Lower leg skin (tissue), 4 donors: ENCODE measurements around the gene PCDHGB7. TPM values are rescaled to one million over a fixed set of nuclear protein-coding genes. Genes with fewer than 3 reads are reported as not detected.
"Not testable (repeated sequence)": the region's sequence is repeated elsewhere in the genome, so short reads cannot be mapped to it uniquely, and the experiment has no call there.

ENCODE experiments used
- DNase-seq, 2 donors: peaks; one replicate each; pipeline ENCODE4 v3.0.0-alpha.2; 2019; ENCODE audit warnings: low spot score in 2 of 2
- H3K4me3 ChIP-seq: fragments of 200-600 bp; sonication (generic); 2 replicates; pipeline ENCODE4 v1.5.1; 2017; ENCODE audit warnings: mild to moderate bottlenecking, low read depth; ENCODE audit not compliant: poor library complexity, severe bottlenecking
- POLR2A ChIP-seq, 2 donors: fragments of 450-650 bp; IDR thresholded peaks; one replicate each; pipeline ENCODE4 v1.6.1; 2016 to 2017; ENCODE audit warnings: antibody characterized with exemption in 2 of 2, mild to moderate bottlenecking in 1 of 2, moderate library complexity in 1 of 2
- WGBS, 2 donors: methylation state at CpG; one replicate each; pipeline ENCODE4 v1.1.5; 2018; 5-methylcytosine and 5-hydroxymethylcytosine counted together
- intact Hi-C: fragments of 100-400 bp; cut with DNase I; formaldehyde crosslinking; loops from one replicate; pipeline ENCODE4 v1.15.0; 2023; ENCODE audit warnings: low total_unique reads
- total RNA-seq, 4 donors: library from RNA; depleted of rRNA; stranded (reverse); fragments of >200 nt; gene quantifications; one replicate each; pipeline ENCODE4 v1.1.0, GENCODE V29; 2016
- TF ChIP-seq, protein P1 (sequence below), 3 donors: fragments of 450-650 bp; IDR thresholded peaks; one replicate each; pipeline ENCODE4 v1.5.1; 2016; ENCODE audit warnings: antibody characterized with exemption in 3 of 3, mild to moderate bottlenecking in 3 of 3, moderate library complexity in 2 of 3

Gene PCDHGB7
- total RNA-seq, 4 donors from 2014 or later, result 8.0 to 11.3 (median 10.1) TPM

DNA sequence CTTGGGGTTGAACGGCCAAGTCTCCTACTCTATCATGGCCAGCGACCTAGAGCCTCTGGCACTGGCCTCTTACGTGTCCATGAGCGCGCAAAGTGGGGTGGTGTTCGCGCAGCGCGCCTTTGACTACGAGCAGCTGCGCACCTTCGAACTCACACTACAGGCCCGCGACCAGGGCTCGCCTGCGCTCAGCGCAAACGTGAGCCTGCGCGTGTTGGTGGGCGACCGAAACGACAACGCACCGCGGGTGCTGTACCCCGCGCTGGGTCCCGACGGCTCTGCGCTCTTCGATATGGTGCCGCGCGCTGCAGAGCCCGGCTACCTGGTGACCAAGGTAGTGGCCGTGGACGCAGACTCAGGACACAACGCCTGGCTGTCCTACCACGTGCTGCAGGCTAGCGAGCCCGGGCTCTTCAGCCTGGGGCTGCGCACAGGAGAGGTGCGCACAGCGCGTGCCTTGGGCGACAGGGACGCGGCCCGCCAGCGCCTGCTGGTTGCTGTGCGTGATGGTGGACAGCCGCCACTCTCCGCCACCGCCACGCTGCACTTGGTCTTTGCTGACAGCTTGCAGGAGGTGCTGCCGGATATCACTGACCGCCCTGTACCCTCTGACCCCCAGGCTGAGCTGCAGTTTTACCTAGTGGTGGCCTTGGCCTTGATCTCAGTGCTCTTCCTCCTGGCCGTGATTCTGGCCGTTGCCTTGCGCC is 17.8 kb upstream of the PCDHGB7 start:
- no peak for TF ChIP-seq POLR2A (IDR thresholded peaks at IDR 0.05)
- TF ChIP-seq, protein P1, sequence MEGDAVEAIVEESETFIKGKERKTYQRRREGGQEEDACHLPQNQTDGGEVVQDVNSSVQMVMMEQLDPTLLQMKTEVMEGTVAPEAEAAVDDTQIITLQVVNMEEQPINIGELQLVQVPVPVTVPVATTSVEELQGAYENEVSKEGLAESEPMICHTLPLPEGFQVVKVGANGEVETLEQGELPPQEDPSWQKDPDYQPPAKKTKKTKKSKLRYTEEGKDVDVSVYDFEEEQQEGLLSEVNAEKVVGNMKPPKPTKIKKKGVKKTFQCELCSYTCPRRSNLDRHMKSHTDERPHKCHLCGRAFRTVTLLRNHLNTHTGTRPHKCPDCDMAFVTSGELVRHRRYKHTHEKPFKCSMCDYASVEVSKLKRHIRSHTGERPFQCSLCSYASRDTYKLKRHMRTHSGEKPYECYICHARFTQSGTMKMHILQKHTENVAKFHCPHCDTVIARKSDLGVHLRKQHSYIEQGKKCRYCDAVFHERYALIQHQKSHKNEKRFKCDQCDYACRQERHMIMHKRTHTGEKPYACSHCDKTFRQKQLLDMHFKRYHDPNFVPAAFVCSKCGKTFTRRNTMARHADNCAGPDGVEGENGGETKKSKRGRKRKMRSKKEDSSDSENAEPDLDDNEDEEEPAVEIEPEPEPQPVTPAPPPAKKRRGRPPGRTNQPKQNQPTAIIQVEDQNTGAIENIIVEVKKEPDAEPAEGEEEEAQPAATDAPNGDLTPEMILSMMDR (IDR thresholded peaks at IDR 0.05), result no peak
- 31 to 33% methylated on average over 23 to 41 of the region's 61 CpGs for WGBS, 2 donors
- no peak overlapping the region for H3K4me3 ChIP-seq
- no peak for DNase-seq
- intact Hi-C loops, result no loop called here

DNA sequence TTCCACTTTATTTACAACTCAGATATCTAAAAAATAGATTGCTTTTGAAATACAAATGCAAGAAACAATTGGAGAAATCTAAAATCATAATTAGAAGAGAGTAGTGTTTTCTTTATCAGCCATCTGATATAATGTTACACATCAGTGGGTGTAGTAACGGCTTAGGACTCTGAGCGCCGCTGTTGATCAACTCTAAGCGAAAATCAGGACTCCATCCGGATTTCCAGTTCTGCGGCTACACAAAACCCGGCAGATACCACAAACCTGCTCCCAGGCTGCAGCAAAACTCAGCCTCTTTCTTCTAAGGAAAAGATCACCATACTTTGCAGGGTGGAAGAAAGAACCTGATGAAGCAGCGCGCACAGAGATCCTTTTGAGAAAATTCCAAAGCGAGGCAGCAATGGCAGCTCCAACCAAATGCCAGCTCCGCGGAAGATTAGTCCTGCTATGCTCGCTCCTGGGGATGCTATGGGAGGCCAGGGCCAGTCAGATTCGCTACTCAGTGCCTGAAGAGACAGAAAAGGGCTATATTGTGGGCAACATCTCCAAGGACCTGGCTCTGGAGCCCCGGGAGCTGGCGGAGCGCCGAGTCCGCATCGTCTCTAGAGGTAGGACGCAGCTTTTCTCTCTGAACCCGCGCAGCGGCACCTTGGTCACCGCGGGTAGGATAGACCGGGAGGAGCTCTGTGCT is 14.8 kb upstream of the PCDHGB7 start, which contains the start of gene PCDHGA9:
Gene PCDHGA9 (plus strand): TSS at position 226 of the 691 bp plus-strand sequence. CDS start 175 bp downstream, at position 401.
- intact Hi-C loops, result no loop called here
- 14 to 20% methylated on average over 26 to 27 of the region's 27 CpGs for WGBS, 2 donors
- no peak within 1 kb of the TSS for H3K4me3 ChIP-seq
- DNase-seq, result no peak
- no peak for TF ChIP-seq POLR2A (IDR thresholded peaks at IDR 0.05)
- TF ChIP-seq, protein P1 (IDR thresholded peaks at IDR 0.05), result no peak

DNA sequence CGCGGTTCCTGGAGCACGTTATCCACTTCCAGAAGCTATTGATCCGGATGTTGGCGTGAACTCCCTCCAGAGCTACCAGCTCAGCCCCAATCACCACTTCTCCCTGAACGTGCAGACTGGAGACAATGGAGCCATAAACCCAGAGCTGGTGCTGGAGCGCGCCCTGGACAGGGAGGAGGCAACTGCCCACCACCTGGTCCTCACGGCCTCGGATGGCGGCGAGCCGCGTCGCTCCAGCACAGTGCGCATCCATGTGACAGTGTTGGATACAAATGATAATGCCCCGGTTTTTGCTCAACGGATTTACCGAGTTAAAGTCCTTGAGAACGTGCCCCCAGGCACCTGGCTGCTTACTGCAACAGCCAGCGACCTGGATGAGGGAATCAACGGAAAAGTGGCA is 14.1 kb upstream of the PCDHGB7 start:
- DNase-seq, result no peak
- 32 to 35% methylated on average over 22 of the region's 22 CpGs for WGBS, 2 donors
- TF ChIP-seq, protein P1 (IDR thresholded peaks at IDR 0.05), result no peak
- H3K4me3 ChIP-seq, result no peak overlapping the region
- intact Hi-C loops, result no loop called here

DNA sequence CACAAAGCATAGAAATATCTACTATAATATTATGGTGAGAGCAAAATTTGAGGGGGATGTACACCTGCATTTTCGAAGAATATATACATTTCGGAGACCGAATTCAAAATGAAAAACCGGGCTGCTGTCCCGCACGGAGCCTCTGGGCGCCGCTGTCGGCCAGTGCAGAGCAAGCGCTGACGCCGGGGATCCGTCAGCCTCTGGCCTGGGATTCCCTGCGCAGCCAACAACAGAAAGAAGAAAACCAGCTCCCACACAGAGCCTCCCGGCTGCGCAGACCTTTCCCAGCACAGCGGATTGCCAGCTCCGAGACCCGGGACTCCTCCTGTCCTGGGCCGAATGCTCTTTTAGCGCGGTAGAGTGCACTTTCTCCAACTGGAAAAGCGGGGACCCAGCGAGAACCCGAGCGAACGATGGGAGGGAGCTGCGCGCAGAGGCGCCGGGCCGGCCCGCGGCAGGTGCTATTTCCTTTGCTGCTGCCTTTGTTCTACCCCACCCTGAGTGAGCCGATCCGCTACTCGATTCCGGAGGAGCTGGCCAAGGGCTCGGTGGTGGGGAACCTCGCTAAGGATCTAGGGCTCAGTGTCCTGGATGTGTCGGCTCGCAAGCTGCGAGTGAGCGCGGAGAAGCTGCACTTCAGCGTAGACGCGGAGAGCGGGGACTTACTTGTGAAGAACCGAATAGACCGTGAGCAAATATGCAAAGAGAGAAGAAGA is 9.5 kb upstream of the PCDHGB7 start, which contains the start of gene PCDHGB6:
Gene PCDHGB6 (plus strand): TSS at position 232 of the 716 bp plus-strand sequence. CDS start 182 bp downstream, at position 414.
- H3K4me3 ChIP-seq, DNase-seq, intact Hi-C loops: not testable (repeated sequence)
- 13 to 18% methylated on average over 35 to 39 of the region's 51 CpGs for WGBS, 2 donors

GRCh38 chr5:141409598-141410306 is 7.7 kb upstream of the PCDHGB7 start:
- TF ChIP-seq, protein P1 (IDR thresholded peaks at IDR 0.05), result no peak
- no peak for TF ChIP-seq POLR2A (IDR thresholded peaks at IDR 0.05)
- 24 to 28% methylated on average over 28 to 38 of the region's 64 CpGs for WGBS, 2 donors
- H3K4me3 ChIP-seq, result no peak overlapping the region
- no peak for DNase-seq
- intact Hi-C loops, result loop anchor here (10.0 kb wide), 1 partner anchor 145 kb away; no protein-coding TSS in a partner anchor
